ENCODE data around the gene DMD. TPM values are rescaled to one million over a fixed set of nuclear protein-coding genes. Genes with fewer than 3 reads are reported as not detected.

Gene DMD
- polyA plus RNA-seq, 2 of the 4 experiments (the other 2 are of a cell fraction) = 0.03 TPM; not detected in 1

GRCh38 chrX:31702222-31702621 lies 1509.1 kb downstream of the DMD start:
- FAIRE-seq (no peak), DNase-seq (ENCODE audit: low read depth in 1 of 2, low spot score in 1 of 2) (no peak), ATAC-seq (no peak)
- H3K4me2 ChIP-seq = no peak overlapping the region
- no peak overlapping the region for H3K4me3 ChIP-seq
- no peaks in the 10 kb centered on the region for H3K4me1 ChIP-seq
- TF ChIP-seq CBX8 (IDR thresholded peaks at IDR 0.05) (no peak), MAZ (IDR thresholded peaks at IDR 0.05; ENCODE audit: borderline replicate concordance, low read depth, low read length) (no peak), JUNB (IDR thresholded peaks at IDR 0.05) (no peak), ATOH8 (CRISPR knock-in tag; IDR thresholded peaks at IDR 0.05; ENCODE audit: low read depth) (no peak), SREBF2 (IDR thresholded peaks at IDR 0.05) (no peak), NR3C1 (IDR thresholded peaks at IDR 0.05) (no peak), CHD2 (IDR thresholded peaks at IDR 0.05; ENCODE audit: low read length, partially characterized antibody) (no peak), POLR2A (IDR thresholded peaks at IDR 0.05; ENCODE audit: low read length) (no peak), GATA3 (IDR thresholded peaks at IDR 0.05; ENCODE audit: borderline replicate concordance) (no peak), CEBPB (IDR thresholded peaks at IDR 0.05) (no peak), PHF8 (IDR thresholded peaks at IDR 0.05; ENCODE audit: borderline replicate concordance, low read depth) (no peak), CHD4 (IDR thresholded peaks at IDR 0.05; ENCODE audit: borderline replicate concordance) (no peak), EHMT2 (IDR thresholded peaks at IDR 0.05; ENCODE audit: low read depth) (no peak), HES2 (IDR thresholded peaks at IDR 0.05) (no peak)
- H3K27ac ChIP-seq = no peak overlapping the region
- H3K9me3 ChIP-seq = no peaks in the 10 kb centered on the region
- CTCF ChIA-PET = no interaction called here
- 0% methylated on average over 2 of the region's 2 CpGs for WGBS (ENCODE audit: missing lambda C conversion rate)
- POLR2A ChIA-PET = no interaction called here

GRCh38 chrX:31697294-31697916 lies 1513.9 kb downstream of the DMD start:
- ChIA-PET CTCF (no interaction called here), POLR2A (no interaction called here)
- DNase-seq (ENCODE audit: low read depth in 1 of 2, low spot score in 1 of 2) = no peak
- FAIRE-seq = peak; percentile 13
- no peak overlapping the region for H3K27ac ChIP-seq
- H3K9me3 ChIP-seq = no peaks in the 10 kb centered on the region
- ATAC-seq = no peak
- 0% methylated on average over 7 of the region's 7 CpGs for WGBS (ENCODE audit: missing lambda C conversion rate)
- TF ChIP-seq ATOH8 (CRISPR knock-in tag; IDR thresholded peaks at IDR 0.05; ENCODE audit: low read depth) = no peak
- no peak overlapping the region for H3K4me2 ChIP-seq
- no peak overlapping the region for H3K4me3 ChIP-seq
- no peaks in the 10 kb centered on the region for H3K4me1 ChIP-seq

DNA sequence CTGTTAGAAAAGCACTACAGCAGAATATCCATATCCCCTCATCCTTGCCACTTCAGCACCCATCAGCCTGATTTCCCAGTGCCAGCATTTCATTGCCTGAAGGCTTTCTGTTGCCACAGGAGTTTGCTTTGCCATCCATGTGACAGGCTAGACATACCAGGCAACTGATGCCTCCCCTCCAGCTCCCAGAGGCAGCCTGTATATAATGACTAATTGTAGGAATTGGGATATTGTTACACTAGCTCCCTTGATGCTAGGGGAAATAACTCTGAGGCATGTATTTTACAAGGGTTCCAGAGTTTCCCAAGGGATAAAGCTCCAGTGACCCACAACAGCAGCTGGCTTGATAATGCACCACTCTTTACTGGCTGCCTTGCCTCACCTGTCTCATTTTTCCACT lies 1531.5 kb downstream of the DMD start:
- no peak for DNase-seq (ENCODE audit: low read depth in 1 of 2, low spot score in 1 of 2)
- POLR2A ChIA-PET = no interaction called here

More for the DNA sequence above, 1531.5 kb downstream of the DMD start:
- H3K4me2 ChIP-seq = no peak overlapping the region
- FAIRE-seq (no peak), ATAC-seq (no peak)
- H3K27ac ChIP-seq = no peak overlapping the region
- TF ChIP-seq KDM5A (IDR thresholded peaks at IDR 0.05) (no peak), FOSB (CRISPR knock-in tag; IDR thresholded peaks at IDR 0.05) (no peak), BCL3 (IDR thresholded peaks at IDR 0.05) (no peak), KDM1A (IDR thresholded peaks at IDR 0.05; ENCODE audit: low read depth) (no peak), CHD4 (IDR thresholded peaks at IDR 0.05; ENCODE audit: borderline replicate concordance) (no peak), HOXA7 (CRISPR knock-in tag; IDR thresholded peaks at IDR 0.05) (no peak), TP53 (CRISPR knock-in tag; IDR thresholded peaks at IDR 0.05) (no peak), RFX5 (IDR thresholded peaks at IDR 0.05) (no peak), CHD2 (IDR thresholded peaks at IDR 0.05; ENCODE audit: low read length, partially characterized antibody) (no peak), CBX8 (IDR thresholded peaks at IDR 0.05) (no peak), MAFK (IDR thresholded peaks at IDR 0.05; ENCODE audit: partially characterized antibody) (no peak), ZSCAN20 (CRISPR knock-in tag; IDR thresholded peaks at IDR 0.05) (no peak), NR3C1 (IDR thresholded peaks at IDR 0.05) (no peak)
- TF ChIP-seq, protein P1, sequence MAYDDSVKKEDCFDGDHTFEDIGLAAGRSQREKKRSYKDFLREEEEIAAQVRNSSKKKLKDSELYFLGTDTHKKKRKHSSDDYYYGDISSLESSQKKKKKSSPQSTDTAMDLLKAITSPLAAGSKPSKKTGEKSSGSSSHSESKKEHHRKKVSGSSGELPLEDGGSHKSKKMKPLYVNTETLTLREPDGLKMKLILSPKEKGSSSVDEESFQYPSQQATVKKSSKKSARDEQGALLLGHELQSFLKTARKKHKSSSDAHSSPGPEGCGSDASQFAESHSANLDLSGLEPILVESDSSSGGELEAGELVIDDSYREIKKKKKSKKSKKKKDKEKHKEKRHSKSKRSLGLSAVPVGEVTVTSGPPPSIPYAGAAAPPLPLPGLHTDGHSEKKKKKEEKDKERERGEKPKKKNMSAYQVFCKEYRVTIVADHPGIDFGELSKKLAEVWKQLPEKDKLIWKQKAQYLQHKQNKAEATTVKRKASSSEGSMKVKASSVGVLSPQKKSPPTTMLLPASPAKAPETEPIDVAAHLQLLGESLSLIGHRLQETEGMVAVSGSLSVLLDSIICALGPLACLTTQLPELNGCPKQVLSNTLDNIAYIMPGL (CRISPR knock-in tag; IDR thresholded peaks at IDR 0.05; ENCODE audit: borderline replicate concordance) = no peak
- TF ChIP-seq, protein P2, sequence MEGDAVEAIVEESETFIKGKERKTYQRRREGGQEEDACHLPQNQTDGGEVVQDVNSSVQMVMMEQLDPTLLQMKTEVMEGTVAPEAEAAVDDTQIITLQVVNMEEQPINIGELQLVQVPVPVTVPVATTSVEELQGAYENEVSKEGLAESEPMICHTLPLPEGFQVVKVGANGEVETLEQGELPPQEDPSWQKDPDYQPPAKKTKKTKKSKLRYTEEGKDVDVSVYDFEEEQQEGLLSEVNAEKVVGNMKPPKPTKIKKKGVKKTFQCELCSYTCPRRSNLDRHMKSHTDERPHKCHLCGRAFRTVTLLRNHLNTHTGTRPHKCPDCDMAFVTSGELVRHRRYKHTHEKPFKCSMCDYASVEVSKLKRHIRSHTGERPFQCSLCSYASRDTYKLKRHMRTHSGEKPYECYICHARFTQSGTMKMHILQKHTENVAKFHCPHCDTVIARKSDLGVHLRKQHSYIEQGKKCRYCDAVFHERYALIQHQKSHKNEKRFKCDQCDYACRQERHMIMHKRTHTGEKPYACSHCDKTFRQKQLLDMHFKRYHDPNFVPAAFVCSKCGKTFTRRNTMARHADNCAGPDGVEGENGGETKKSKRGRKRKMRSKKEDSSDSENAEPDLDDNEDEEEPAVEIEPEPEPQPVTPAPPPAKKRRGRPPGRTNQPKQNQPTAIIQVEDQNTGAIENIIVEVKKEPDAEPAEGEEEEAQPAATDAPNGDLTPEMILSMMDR (IDR thresholded peaks at IDR 0.05) = no peak
- H3K4me1 ChIP-seq = no peaks in the 10 kb centered on the region
- H3K9me3 ChIP-seq = no peaks in the 10 kb centered on the region
- H3K4me3 ChIP-seq = no peak overlapping the region
- CTCF ChIA-PET = no interaction called here

Data from A549 (cell line).